SU-DHL-6 (cell line): Measurements from ENCODE around the gene PDE2A.

Experiments used
- CTCF ChIP-seq: fragments of 200-600 bp; sonication (generic); IDR thresholded peaks from one replicate; pipeline ENCODE4 v1.5.1; 2017; ENCODE audit warnings: antibody characterized with exemption, mild to moderate bottlenecking, low read length, moderate library complexity; ENCODE audit not compliant: insufficient read depth, poor library complexity, severe bottlenecking
- EZH2phosphoT487 ChIP-seq: fragments of 200-600 bp; sonication (generic), shearing (Covaris generic); conservative IDR thresholded peaks from 2 replicates; pipeline ENCODE4 v1.6.1; 2018; ENCODE audit warnings: mild to moderate bottlenecking, antibody characterized with exemption, low read length, moderate library complexity, mixed read lengths

DNA sequence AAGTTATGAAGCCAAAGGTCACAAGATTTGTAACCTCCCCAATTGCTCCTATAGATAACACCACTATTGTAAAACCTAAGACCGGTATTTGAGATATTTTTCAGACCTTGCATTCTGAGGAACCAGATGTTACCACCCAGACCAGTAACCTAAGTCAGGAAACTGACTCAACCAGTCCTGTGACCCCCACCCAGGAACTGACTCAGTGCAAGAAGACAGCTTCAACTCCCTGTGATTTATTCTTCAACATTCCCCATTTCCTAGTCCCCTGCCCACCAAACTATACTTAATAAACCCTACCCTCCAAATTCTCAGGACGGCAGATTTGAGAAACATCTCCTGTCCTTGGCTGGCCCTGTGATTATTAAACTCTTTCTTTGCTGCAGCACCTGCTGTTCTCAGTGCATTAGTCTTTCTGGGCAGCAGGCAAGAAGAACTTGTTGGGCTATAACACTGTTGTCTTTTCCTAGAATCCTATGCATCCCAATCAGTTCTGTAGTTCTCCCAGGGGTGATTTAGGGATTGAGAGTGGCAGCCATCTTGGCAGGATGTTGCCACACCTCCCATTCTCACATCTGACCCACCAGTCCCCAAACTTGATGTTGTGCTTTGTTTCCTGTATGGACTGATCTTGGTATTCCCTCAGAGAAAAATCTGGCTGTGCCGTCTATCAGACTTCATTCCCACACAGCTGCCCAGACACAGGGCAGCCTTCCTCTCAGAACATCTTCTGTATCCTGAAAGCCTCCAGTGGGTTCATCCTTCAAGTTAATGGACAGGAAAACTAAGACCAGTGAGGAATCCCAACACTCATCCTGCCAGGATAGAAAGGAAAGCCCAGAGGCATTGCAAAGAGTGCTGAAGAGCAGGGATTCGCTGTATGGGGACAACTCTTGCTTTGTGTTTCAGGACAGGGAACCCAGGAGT is 104.0 kb downstream of the PDE2A start:
- TF ChIP-seq CTCF (no peak), EZH2phosphoT487 (no peak)
